T-helper 2 cell treated with Interferon-gamma antibody and Interleukin-4, amounts not matched to agents 5 μg/mL and 100 μg/mL, for 36 hours (primary cell): ENCODE data around the gene AK8.
A peak's percentile ranks its signal among the peaks of the same experiment; 100 is the strongest.

Experiments
- DNase-seq: peaks from one replicate; pipeline ENCODE4 v3.0.0; 2021; ENCODE audit warnings: low spot score
- H3K27ac Mint-ChIP-seq: one replicate; pipeline ENCODE4 v1.8.0; 2021; ENCODE audit warnings: mild to moderate bottlenecking, mixed read lengths
- H3K27me3 Mint-ChIP-seq: one replicate; pipeline ENCODE4 v1.8.0; 2021; ENCODE audit warnings: low read depth, mixed read lengths
- H3K36me3 Mint-ChIP-seq: one replicate; pipeline ENCODE4 v1.8.0; 2021; ENCODE audit warnings: low read depth, mixed read lengths
- H3K4me1 Mint-ChIP-seq: one replicate; pipeline ENCODE4 v1.8.0; 2021; ENCODE audit warnings: low read depth, mixed read lengths
- H3K4me3 Mint-ChIP-seq: one replicate; pipeline ENCODE4 v1.8.0; 2022; ENCODE audit warnings: mild to moderate bottlenecking, moderate library complexity, mixed read lengths
- H3K9me3 Mint-ChIP-seq: one replicate; pipeline ENCODE4 v1.8.0; 2021; ENCODE audit warnings: mixed read lengths

Gene AK8

DNA sequence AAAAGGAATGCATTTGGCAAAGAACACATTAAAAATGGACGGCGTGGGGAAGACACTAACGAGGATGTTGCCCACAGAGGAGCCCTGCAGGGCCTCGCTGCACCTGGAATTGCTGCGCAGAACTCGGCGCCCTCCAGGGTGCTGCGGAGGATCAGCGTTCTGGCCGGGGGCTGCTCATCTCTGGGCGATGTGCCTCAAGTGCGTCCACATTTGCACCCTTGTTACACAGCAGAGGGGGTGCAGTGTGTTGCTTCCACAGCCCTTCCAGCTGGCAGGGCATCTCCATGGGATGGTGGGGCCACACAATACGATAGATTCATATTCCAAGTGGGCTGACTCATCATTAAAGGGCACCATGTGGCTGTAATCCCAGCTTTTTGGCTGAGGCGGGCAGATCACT lies 63.1 kb downstream of the AK8 start:
- Mint-ChIP-seq H3K4me1 (no peaks in the 10 kb centered on the region), H3K4me3 (no peak overlapping the region), H3K27ac (no peak overlapping the region), H3K9me3 (no peaks in the 10 kb centered on the region), H3K27me3 (peaks cover 29% of the 10 kb centered on the region), H3K36me3 (no peaks in the 10 kb centered on the region)
- DNase-seq, result no peak

DNA sequence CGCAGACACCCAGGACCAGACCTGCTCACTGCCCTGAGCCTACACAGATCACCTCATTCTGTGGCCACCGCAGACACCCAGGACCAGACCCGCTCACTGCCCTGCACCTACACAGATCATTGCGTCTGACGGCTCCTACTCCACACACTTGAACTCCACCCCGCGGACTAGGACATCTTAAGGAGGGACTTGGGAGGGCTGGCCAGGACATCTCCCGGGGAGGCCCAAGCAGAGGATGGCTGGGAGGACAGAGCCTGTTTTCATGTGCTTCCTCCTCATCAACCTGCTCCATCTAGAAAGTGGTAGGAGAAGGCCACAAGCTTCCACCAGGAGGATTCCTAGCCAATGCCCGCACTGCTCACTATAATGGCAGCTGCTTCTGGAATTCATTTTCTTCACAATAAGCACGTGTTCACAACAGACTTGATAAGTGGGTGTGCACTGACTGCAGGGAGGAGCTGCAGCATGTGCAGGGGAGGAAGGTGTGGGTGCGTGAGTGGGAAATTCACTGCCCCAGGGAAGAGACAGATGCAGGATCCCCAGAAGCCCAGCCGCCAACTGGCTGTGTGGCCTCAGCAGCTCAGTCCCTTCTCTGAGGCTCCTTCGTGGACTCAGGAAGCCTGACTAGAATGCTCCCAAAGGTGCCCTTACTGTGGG lies 64.8 kb downstream of the AK8 start:
- Mint-ChIP-seq H3K36me3 (no peaks in the 10 kb centered on the region), H3K27ac (no peak overlapping the region), H3K9me3 (no peaks in the 10 kb centered on the region), H3K27me3 (peaks cover 34% of the 10 kb centered on the region), H3K4me1 (no peaks in the 10 kb centered on the region), H3K4me3 (no peak overlapping the region)
- DNase-seq, result no peak

GRCh38 chr9:132811985-132812384 lies 66.1 kb downstream of the AK8 start:
- peaks cover 35% of the 10 kb centered on the region for H3K27me3 Mint-ChIP-seq
- no peak overlapping the region for H3K4me3 Mint-ChIP-seq
- no peaks in the 10 kb centered on the region for H3K9me3 Mint-ChIP-seq
- no peak for DNase-seq
- H3K36me3 Mint-ChIP-seq, result no peaks in the 10 kb centered on the region
- H3K4me1 Mint-ChIP-seq, result no peaks in the 10 kb centered on the region
- no peak overlapping the region for H3K27ac Mint-ChIP-seq

DNA sequence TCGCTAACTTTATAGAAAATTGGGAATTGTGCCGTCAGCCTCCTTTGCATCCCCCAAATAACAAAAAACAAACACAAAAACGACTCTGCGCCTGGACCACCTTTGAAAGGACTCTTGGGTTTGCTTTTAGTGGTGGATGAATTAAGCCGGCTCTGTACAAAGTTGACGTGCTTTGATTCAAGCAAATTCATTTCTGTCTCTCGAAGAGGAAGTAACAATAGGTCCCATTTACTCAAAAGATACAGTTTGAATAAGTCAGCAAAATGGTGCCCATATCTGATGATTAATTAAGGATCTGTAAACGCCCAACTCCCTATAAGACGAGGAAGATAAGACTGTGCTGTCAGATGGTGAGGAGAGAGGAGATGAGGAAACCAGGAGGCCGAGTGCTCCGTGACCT lies 67.8 kb downstream of the AK8 start:
- Mint-ChIP-seq H3K4me1 (no peaks in the 10 kb centered on the region), H3K27me3 (peaks cover 34% of the 10 kb centered on the region), H3K4me3 (no peak overlapping the region), H3K36me3 (no peaks in the 10 kb centered on the region), H3K27ac (no peak overlapping the region), H3K9me3 (no peaks in the 10 kb centered on the region)
- DNase-seq, result no peak

GRCh38 chr9:132809677-132810271 lies 68.3 kb downstream of the AK8 start:
- H3K4me1 Mint-ChIP-seq, result no peaks in the 10 kb centered on the region
- no peak overlapping the region for H3K4me3 Mint-ChIP-seq
- DNase-seq, result no peak
- H3K9me3 Mint-ChIP-seq, result no peaks in the 10 kb centered on the region
- peaks cover 34% of the 10 kb centered on the region for H3K27me3 Mint-ChIP-seq
- H3K27ac Mint-ChIP-seq, result no peak overlapping the region
- H3K36me3 Mint-ChIP-seq, result no peaks in the 10 kb centered on the region

DNA sequence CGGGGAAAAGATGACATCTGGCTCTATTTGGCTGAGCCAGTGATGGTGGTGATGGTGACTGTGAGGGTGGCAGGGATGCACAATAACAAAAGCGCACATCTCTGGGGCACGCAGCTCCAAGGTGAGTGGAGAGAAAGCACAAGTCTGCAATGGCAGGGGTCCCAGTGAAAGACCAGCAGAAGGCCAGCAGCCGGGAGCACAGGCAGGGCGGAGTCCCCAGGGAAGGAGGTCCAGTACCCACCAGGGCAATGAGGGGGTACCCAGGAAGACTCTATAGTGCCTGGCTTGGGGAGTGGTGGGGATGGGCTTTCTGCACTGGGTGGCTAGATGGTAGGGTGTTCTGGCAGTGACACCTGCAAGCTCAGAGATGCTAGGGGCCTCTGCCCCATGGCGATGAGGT lies 69.4 kb downstream of the AK8 start:
- Mint-ChIP-seq H3K27ac (no peak overlapping the region), H3K36me3 (no peaks in the 10 kb centered on the region), H3K27me3 (peaks cover 34% of the 10 kb centered on the region), H3K4me1 (no peaks in the 10 kb centered on the region), H3K9me3 (no peaks in the 10 kb centered on the region), H3K4me3 (no peak overlapping the region)
- no peak for DNase-seq

DNA sequence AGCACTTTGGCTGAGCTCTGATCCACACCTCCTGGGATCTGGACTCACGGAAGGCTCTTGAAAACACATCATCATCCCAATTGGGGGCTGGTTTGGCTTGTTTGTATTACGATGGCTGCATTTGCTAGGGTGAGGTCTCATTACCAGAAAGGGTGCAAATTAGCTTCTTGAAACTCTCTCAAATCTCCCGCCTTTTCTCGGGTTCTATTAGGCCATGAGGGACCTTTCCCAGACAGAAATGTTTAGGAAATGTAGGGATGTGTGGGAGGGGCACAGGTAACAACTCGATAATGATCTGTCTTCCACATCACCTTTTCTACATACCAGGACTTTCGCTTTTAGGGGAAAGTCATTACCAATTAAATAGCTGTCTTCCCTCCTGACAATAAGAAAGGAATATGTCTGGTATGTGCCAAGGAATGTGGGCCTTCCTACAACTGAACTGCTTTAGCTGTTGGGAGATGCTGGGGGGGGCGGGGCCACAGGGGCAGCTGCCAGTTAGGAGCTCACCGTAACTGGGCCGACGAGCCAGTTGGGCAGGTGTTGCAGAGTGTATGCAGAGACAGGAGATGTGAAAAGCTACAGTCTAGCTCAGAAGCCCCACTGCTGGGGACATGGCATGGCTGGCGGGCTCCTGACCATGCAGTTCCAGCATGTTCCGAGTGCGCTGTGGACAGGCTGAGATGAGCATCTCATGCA lies 71.2 kb downstream of the AK8 start:
- Mint-ChIP-seq H3K36me3 (no peaks in the 10 kb centered on the region), H3K27ac (no peak overlapping the region), H3K9me3 (no peaks in the 10 kb centered on the region), H3K4me3 (no peak overlapping the region), H3K4me1 (no peaks in the 10 kb centered on the region), H3K27me3 (peaks cover 34% of the 10 kb centered on the region)
- DNase-seq, result no peak

- no peaks in the 10 kb centered on the region for H3K36me3 Mint-ChIP-seq
- DNase-seq, result no peak
- H3K27me3 Mint-ChIP-seq, result peaks cover 31% of the 10 kb centered on the region
- H3K27ac Mint-ChIP-seq, result no peak overlapping the region
- H3K4me1 Mint-ChIP-seq, result no peaks in the 10 kb centered on the region
- H3K4me3 Mint-ChIP-seq, result no peak overlapping the region
- H3K9me3 Mint-ChIP-seq, result no peaks in the 10 kb centered on the region
Measured at GRCh38 chr9:132806306-132806705, 71.8 kb downstream of the AK8 start.

- no peaks in the 10 kb centered on the region for H3K36me3 Mint-ChIP-seq
- no peak overlapping the region for H3K27ac Mint-ChIP-seq
- H3K4me3 Mint-ChIP-seq, result no peak overlapping the region
- no peaks in the 10 kb centered on the region for H3K4me1 Mint-ChIP-seq
- H3K27me3 Mint-ChIP-seq, result peaks cover 23% of the 10 kb centered on the region
- H3K9me3 Mint-ChIP-seq, result no peaks in the 10 kb centered on the region
- DNase-seq, result no peak
Measured at GRCh38 chr9:132804576-132805295, 73.3 kb downstream of the AK8 start.

DNA sequence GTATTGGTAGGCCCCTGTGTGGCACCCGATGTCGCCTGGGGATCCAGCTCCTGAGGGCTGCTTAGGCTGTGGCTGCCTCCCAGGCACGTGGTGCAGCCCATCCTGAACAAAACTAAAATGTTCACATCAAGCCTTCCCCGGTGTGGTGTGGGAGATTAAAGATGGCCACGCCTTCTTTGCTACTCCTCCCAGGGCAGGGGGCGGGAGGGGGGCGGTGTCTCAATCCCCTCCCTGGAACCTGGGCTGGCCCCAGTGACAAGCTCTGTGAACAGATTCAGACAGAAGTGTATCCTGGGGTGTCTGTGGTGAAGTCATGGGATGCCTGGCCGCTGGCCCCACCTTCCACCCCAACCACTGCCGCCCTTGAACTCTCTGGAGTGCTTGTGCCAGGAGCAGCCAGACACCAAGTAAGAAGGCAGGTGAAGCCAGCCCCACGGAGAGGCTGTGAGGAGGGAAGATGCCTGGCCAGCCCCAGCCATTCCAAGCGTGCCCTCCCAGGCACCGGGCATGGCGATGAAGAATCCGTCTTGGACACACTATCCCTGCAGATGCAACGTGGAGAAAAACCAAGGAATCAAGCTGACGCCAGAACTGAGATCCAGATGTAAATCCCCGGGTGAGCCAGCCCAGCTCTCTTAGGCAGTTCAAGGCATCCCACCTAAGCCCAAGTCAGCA lies 75.8 kb downstream of the AK8 start:
- no peak overlapping the region for H3K4me3 Mint-ChIP-seq
- H3K4me1 Mint-ChIP-seq, result no peaks in the 10 kb centered on the region
- H3K36me3 Mint-ChIP-seq, result no peaks in the 10 kb centered on the region
- H3K27ac Mint-ChIP-seq, result no peak overlapping the region
- DNase-seq, result no peak
- H3K27me3 Mint-ChIP-seq, result peaks cover 17% of the 10 kb centered on the region
- H3K9me3 Mint-ChIP-seq, result no peaks in the 10 kb centered on the region

DNA sequence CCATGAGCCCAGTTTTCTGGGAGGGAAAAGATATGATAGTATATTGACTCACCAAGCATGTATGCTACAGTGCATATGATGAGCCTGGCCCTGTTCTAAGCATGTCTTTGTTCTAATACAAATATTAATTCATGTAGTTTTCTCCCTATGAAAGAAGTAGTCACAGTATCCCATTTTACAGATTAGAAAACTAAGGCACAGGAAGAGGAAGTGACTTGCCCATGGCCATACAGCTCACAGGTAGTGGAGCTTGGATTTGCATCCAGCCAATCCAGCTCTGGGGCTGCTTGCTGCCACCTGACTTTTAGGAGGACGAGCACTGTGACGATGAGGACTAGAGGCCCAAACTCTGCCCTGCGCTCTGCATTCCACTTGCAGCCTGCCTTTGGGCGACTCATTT lies 76.4 kb downstream of the AK8 start:
- Mint-ChIP-seq H3K27me3 (peaks cover 14% of the 10 kb centered on the region), H3K27ac (no peak overlapping the region), H3K4me3 (no peak overlapping the region), H3K36me3 (no peaks in the 10 kb centered on the region), H3K9me3 (no peaks in the 10 kb centered on the region), H3K4me1 (no peaks in the 10 kb centered on the region)
- DNase-seq, result no peak

DNA sequence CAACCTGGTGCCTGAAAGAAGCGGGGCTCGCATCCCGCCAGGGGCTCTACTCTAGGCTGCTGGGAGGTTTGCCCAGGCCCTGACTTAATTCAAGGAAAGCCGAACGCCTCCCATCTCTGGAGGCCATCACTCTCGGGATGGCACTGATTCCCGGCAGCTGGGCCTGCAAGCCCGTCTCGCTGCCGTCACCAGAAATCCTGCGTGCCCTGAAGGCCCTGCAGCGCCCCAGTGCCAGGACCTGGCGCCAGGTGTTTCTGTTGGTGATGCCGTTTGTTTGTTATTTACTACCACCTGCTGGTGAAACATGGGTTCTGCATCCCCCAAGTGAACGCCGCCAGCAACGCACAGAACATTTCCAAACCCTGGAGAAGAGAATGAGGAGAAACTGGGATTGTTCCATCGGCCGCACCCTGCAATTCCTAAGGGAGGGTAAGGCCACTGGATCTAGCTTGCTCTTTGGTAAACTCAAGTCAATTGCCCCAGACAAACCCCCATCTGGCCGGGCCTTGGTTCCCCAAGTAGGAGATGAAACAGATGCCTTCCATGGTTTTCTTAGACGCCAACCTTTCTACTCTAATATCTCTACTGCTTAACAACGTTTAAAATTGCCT lies 77.9 kb downstream of the AK8 start:
- Mint-ChIP-seq H3K4me3 (no peak overlapping the region), H3K27ac (no peak overlapping the region), H3K4me1 (no peaks in the 10 kb centered on the region), H3K9me3 (no peaks in the 10 kb centered on the region), H3K36me3 (no peaks in the 10 kb centered on the region), H3K27me3 (peaks cover 24% of the 10 kb centered on the region)
- peak; percentile 44 for DNase-seq
